Gastroesophageal sphincter (tissue), 3 donors: ENCODE data around the gene SLC51B.

ENCODE experiments used
- EP300 ChIP-seq: sonication (generic); formaldehyde crosslinking; IDR thresholded peaks from one replicate; pipeline ENCODE4 v1.6.1; 2017; ENCODE audit warnings: antibody characterized with exemption, mild to moderate bottlenecking
- TF ChIP-seq, protein P1 (sequence below), 4 experiments: fragments of 200-600 bp in 2 of 4; fragments of 450-650 bp in 2 of 4; sonication (generic) in 1 of 4; IDR thresholded peaks; one replicate each; pipeline ENCODE4 v1.5.1; 2017 to 2019; ENCODE audit warnings: antibody characterized with exemption in 4 of 4, mild to moderate bottlenecking in 2 of 4, moderate library complexity in 2 of 4

DNA sequence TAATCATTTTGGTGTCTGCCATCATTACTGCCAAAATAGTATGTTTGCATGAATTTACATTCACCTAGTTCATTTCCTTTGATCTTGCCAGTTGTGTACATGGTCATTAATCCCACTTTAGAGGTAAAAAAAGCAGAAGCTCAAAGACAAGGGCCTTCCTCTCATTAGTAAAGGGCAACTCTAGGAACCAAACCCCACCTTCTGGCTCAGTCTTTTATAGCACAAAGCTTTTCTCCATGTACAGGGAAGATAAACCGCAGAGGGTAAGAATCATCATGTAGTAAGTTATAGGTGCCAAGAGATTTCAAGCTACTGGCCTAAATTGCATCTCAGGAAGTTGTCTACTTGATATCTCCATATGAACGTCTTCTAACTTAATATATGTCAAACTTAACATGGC is 36.2 kb upstream of the SLC51B start:
- TF ChIP-seq, protein P1, sequence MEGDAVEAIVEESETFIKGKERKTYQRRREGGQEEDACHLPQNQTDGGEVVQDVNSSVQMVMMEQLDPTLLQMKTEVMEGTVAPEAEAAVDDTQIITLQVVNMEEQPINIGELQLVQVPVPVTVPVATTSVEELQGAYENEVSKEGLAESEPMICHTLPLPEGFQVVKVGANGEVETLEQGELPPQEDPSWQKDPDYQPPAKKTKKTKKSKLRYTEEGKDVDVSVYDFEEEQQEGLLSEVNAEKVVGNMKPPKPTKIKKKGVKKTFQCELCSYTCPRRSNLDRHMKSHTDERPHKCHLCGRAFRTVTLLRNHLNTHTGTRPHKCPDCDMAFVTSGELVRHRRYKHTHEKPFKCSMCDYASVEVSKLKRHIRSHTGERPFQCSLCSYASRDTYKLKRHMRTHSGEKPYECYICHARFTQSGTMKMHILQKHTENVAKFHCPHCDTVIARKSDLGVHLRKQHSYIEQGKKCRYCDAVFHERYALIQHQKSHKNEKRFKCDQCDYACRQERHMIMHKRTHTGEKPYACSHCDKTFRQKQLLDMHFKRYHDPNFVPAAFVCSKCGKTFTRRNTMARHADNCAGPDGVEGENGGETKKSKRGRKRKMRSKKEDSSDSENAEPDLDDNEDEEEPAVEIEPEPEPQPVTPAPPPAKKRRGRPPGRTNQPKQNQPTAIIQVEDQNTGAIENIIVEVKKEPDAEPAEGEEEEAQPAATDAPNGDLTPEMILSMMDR (IDR thresholded peaks at IDR 0.05), result no peak
- TF ChIP-seq EP300, result no peak
